Measurements from ENCODE around the gene SETBP1.

The SETBP1 gene

GRCh38 chr18:44944461-44944860 lies 263.8 kb downstream of the SETBP1 start:
- no peaks in the 10 kb centered on the region for H3K4me1 ChIP-seq (ENCODE audit: control insufficient read depth, insufficient read depth, low read length)
- H3K36me3 ChIP-seq (ENCODE audit: insufficient read depth, low read length): no peaks in the 10 kb centered on the region
- H3K4me3 ChIP-seq (ENCODE audit: low read length): no peak overlapping the region
- H3K27me3 ChIP-seq (ENCODE audit: control insufficient read depth, insufficient read depth, low read length): no peaks in the 10 kb centered on the region
- no peak overlapping the region for H3K9ac ChIP-seq (ENCODE audit: low read depth, low read length)
- H3K4me2 ChIP-seq (ENCODE audit: low read length): no peak overlapping the region
- no peaks in the 10 kb centered on the region for H3K9me3 ChIP-seq (replicated peaks; ENCODE audit: low read length)

- H3K4me3 ChIP-seq (ENCODE audit: low read length): no peak overlapping the region
- H3K4me1 ChIP-seq (ENCODE audit: control insufficient read depth, insufficient read depth, low read length): no peaks in the 10 kb centered on the region
- no peaks in the 10 kb centered on the region for H3K36me3 ChIP-seq (ENCODE audit: insufficient read depth, low read length)
- H3K9ac ChIP-seq (ENCODE audit: low read depth, low read length): no peak overlapping the region
- no peak overlapping the region for H3K4me2 ChIP-seq (ENCODE audit: low read length)
- no peaks in the 10 kb centered on the region for H3K9me3 ChIP-seq (replicated peaks; ENCODE audit: low read length)
- H3K27me3 ChIP-seq (ENCODE audit: control insufficient read depth, insufficient read depth, low read length): no peaks in the 10 kb centered on the region
Measured at GRCh38 chr18:44945888-44946401, 265.3 kb downstream of the SETBP1 start.

- Histone ChIP-seq H3K4me2 (ENCODE audit: low read length) (no peak overlapping the region), H3K9me3 (replicated peaks; ENCODE audit: low read length) (no peaks in the 10 kb centered on the region), H3K4me3 (ENCODE audit: low read length) (no peak overlapping the region), H3K4me1 (ENCODE audit: control insufficient read depth, insufficient read depth, low read length) (no peaks in the 10 kb centered on the region), H3K27me3 (ENCODE audit: control insufficient read depth, insufficient read depth, low read length) (no peaks in the 10 kb centered on the region), H3K9ac (ENCODE audit: low read depth, low read length) (no peak overlapping the region), H3K36me3 (ENCODE audit: insufficient read depth, low read length) (no peaks in the 10 kb centered on the region)
Measured at GRCh38 chr18:44946529-44947113, 265.9 kb downstream of the SETBP1 start.

- H3K27me3 ChIP-seq (ENCODE audit: control insufficient read depth, insufficient read depth, low read length): no peaks in the 10 kb centered on the region
Measured at GRCh38 chr18:44949967-44950366, 269.3 kb downstream of the SETBP1 start.

GRCh38 chr18:44950685-44951195 lies 270.1 kb downstream of the SETBP1 start:
- H3K4me3 ChIP-seq (ENCODE audit: low read length): no peak overlapping the region
- H3K36me3 ChIP-seq (ENCODE audit: insufficient read depth, low read length): no peaks in the 10 kb centered on the region
- no peaks in the 10 kb centered on the region for H3K9me3 ChIP-seq (replicated peaks; ENCODE audit: low read length)
- no peak overlapping the region for H3K4me2 ChIP-seq (ENCODE audit: low read length)
- H3K9ac ChIP-seq (ENCODE audit: low read depth, low read length): no peak overlapping the region
- no peaks in the 10 kb centered on the region for H3K4me1 ChIP-seq (ENCODE audit: control insufficient read depth, insufficient read depth, low read length)
- H3K27me3 ChIP-seq (ENCODE audit: control insufficient read depth, insufficient read depth, low read length): no peaks in the 10 kb centered on the region

More at GRCh38 chr18:44949967-44950366, 269.3 kb downstream of the SETBP1 start:
- Histone ChIP-seq H3K4me1 (ENCODE audit: control insufficient read depth, insufficient read depth, low read length) (no peaks in the 10 kb centered on the region), H3K4me2 (ENCODE audit: low read length) (no peak overlapping the region), H3K36me3 (ENCODE audit: insufficient read depth, low read length) (no peaks in the 10 kb centered on the region), H3K4me3 (ENCODE audit: low read length) (no peak overlapping the region), H3K9ac (ENCODE audit: low read depth, low read length) (no peak overlapping the region), H3K9me3 (replicated peaks; ENCODE audit: low read length) (no peaks in the 10 kb centered on the region)

- H3K36me3 ChIP-seq (ENCODE audit: insufficient read depth, low read length): no peaks in the 10 kb centered on the region
- H3K4me2 ChIP-seq (ENCODE audit: low read length): no peak overlapping the region
- no peaks in the 10 kb centered on the region for H3K4me1 ChIP-seq (ENCODE audit: control insufficient read depth, insufficient read depth, low read length)
- no peaks in the 10 kb centered on the region for H3K9me3 ChIP-seq (replicated peaks; ENCODE audit: low read length)
- H3K9ac ChIP-seq (ENCODE audit: low read depth, low read length): no peak overlapping the region
- no peaks in the 10 kb centered on the region for H3K27me3 ChIP-seq (ENCODE audit: control insufficient read depth, insufficient read depth, low read length)
- no peak overlapping the region for H3K4me3 ChIP-seq (ENCODE audit: low read length)
Measured at GRCh38 chr18:44951748-44952147, 271.1 kb downstream of the SETBP1 start.

GRCh38 chr18:44954257-44954656 lies 273.6 kb downstream of the SETBP1 start:
- no peak overlapping the region for H3K9ac ChIP-seq (ENCODE audit: low read depth, low read length)
- no peak overlapping the region for H3K4me2 ChIP-seq (ENCODE audit: low read length)
- H3K4me1 ChIP-seq (ENCODE audit: control insufficient read depth, insufficient read depth, low read length): no peaks in the 10 kb centered on the region
- no peaks in the 10 kb centered on the region for H3K9me3 ChIP-seq (replicated peaks; ENCODE audit: low read length)
- H3K36me3 ChIP-seq (ENCODE audit: insufficient read depth, low read length): no peaks in the 10 kb centered on the region
- no peaks in the 10 kb centered on the region for H3K27me3 ChIP-seq (ENCODE audit: control insufficient read depth, insufficient read depth, low read length)
- no peak overlapping the region for H3K4me3 ChIP-seq (ENCODE audit: low read length)

GRCh38 chr18:44955825-44956224 lies 275.1 kb downstream of the SETBP1 start:
- no peaks in the 10 kb centered on the region for H3K27me3 ChIP-seq (ENCODE audit: control insufficient read depth, insufficient read depth, low read length)
- H3K4me1 ChIP-seq (ENCODE audit: control insufficient read depth, insufficient read depth, low read length): no peaks in the 10 kb centered on the region
- H3K9me3 ChIP-seq (replicated peaks; ENCODE audit: low read length): no peaks in the 10 kb centered on the region
- H3K36me3 ChIP-seq (ENCODE audit: insufficient read depth, low read length): no peaks in the 10 kb centered on the region
- no peak overlapping the region for H3K9ac ChIP-seq (ENCODE audit: low read depth, low read length)
- no peak overlapping the region for H3K4me3 ChIP-seq (ENCODE audit: low read length)
- no peak overlapping the region for H3K4me2 ChIP-seq (ENCODE audit: low read length)

GRCh38 chr18:44957025-44957424 lies 276.3 kb downstream of the SETBP1 start:
- Histone ChIP-seq H3K36me3 (ENCODE audit: insufficient read depth, low read length) (no peaks in the 10 kb centered on the region), H3K4me2 (ENCODE audit: low read length) (no peak overlapping the region), H3K4me1 (ENCODE audit: control insufficient read depth, insufficient read depth, low read length) (no peaks in the 10 kb centered on the region), H3K9me3 (replicated peaks; ENCODE audit: low read length) (no peaks in the 10 kb centered on the region), H3K27me3 (ENCODE audit: control insufficient read depth, insufficient read depth, low read length) (no peaks in the 10 kb centered on the region), H3K4me3 (ENCODE audit: low read length) (no peak overlapping the region), H3K9ac (ENCODE audit: low read depth, low read length) (no peak overlapping the region)

- Histone ChIP-seq H3K9me3 (replicated peaks; ENCODE audit: low read length) (no peaks in the 10 kb centered on the region), H3K4me2 (ENCODE audit: low read length) (no peak overlapping the region), H3K9ac (ENCODE audit: low read depth, low read length) (no peak overlapping the region)
Measured at GRCh38 chr18:44957461-44957860, 276.8 kb downstream of the SETBP1 start.

GRCh38 chr18:44958040-44958439 lies 277.4 kb downstream of the SETBP1 start:
- H3K4me3 ChIP-seq (ENCODE audit: low read length): no peak overlapping the region

More at GRCh38 chr18:44957461-44957860, 276.8 kb downstream of the SETBP1 start:
- Histone ChIP-seq H3K4me1 (ENCODE audit: control insufficient read depth, insufficient read depth, low read length) (no peaks in the 10 kb centered on the region), H3K36me3 (ENCODE audit: insufficient read depth, low read length) (no peaks in the 10 kb centered on the region), H3K4me3 (ENCODE audit: low read length) (no peak overlapping the region), H3K27me3 (ENCODE audit: control insufficient read depth, insufficient read depth, low read length) (no peaks in the 10 kb centered on the region)

GRCh38 chr18:44958455-44958854 lies 277.8 kb downstream of the SETBP1 start:
- Histone ChIP-seq H3K9ac (ENCODE audit: low read depth, low read length) (no peak overlapping the region), H3K27me3 (ENCODE audit: control insufficient read depth, insufficient read depth, low read length) (no peaks in the 10 kb centered on the region), H3K4me2 (ENCODE audit: low read length) (no peak overlapping the region), H3K36me3 (ENCODE audit: insufficient read depth, low read length) (no peaks in the 10 kb centered on the region), H3K9me3 (replicated peaks; ENCODE audit: low read length) (no peaks in the 10 kb centered on the region), H3K4me3 (ENCODE audit: low read length) (no peak overlapping the region), H3K4me1 (ENCODE audit: control insufficient read depth, insufficient read depth, low read length) (no peaks in the 10 kb centered on the region)

More at GRCh38 chr18:44958040-44958439, 277.4 kb downstream of the SETBP1 start:
- H3K27me3 ChIP-seq (ENCODE audit: control insufficient read depth, insufficient read depth, low read length): no peaks in the 10 kb centered on the region
- no peaks in the 10 kb centered on the region for H3K4me1 ChIP-seq (ENCODE audit: control insufficient read depth, insufficient read depth, low read length)
- H3K9me3 ChIP-seq (replicated peaks; ENCODE audit: low read length): no peaks in the 10 kb centered on the region
- no peak overlapping the region for H3K4me2 ChIP-seq (ENCODE audit: low read length)
- no peak overlapping the region for H3K9ac ChIP-seq (ENCODE audit: low read depth, low read length)
- no peaks in the 10 kb centered on the region for H3K36me3 ChIP-seq (ENCODE audit: insufficient read depth, low read length)

Measured in skeletal muscle satellite cell (primary cell).